ENCODE results near the gene KCNK5. TPM values are rescaled to one million over a fixed set of nuclear protein-coding genes. Genes with fewer than 3 reads are reported as not detected.

KCNK5 gene
- total RNA-seq, 2 donors from 2014 or later = 16.9 to 31.0 TPM

DNA sequence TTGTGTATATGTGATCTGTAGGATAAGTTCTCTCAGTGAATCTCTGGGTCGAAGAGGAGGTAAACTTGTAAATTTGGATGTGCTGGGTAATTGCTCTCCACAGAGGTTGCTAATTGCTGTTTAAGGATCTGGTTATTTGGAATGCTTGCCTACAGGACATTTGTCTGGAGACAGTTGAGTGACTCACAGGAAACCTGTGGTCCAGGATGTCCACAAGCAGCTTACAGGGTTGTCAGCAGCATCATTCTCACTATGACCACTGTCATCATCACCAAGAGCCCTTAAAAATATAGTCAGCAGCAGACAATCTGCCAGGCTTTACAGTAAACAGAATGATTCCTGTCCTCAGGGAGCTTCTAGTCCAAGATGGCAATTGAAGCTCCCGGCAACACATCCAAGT lies 31.2 kb upstream of the KCNK5 start:
- Histone ChIP-seq H3K9me3 (no peaks in the 10 kb centered on the region), H3K36me3 (replicated peaks in 1 of 2; ENCODE audit: insufficient read depth in 1 of 2, low read depth in 2 of 2) (no peaks in the 10 kb centered on the region), H3K27ac (no peak overlapping the region), H3K27me3 (no peaks in the 10 kb centered on the region), H3K4me3 (no peak overlapping the region), H3K4me1 (no peaks in the 10 kb centered on the region)
- ATAC-seq = no peak
- 80 to 86% methylated on average over 2 of the region's 2 CpGs for WGBS, 2 donors
- DNase-seq = no peak
- intact Hi-C loops (cut with DNase I) = no loop called here
- TF ChIP-seq POLR2A (IDR thresholded peaks at IDR 0.05) = no peak
- TF ChIP-seq CTCF (IDR thresholded peaks at IDR 0.05) = no peak

- H3K4me3 ChIP-seq = no peak overlapping the region
- TF ChIP-seq POLR2A (IDR thresholded peaks at IDR 0.05) (no peak), CTCF (IDR thresholded peaks at IDR 0.05) (no peak)
- H3K27me3 ChIP-seq = no peaks in the 10 kb centered on the region
- no peaks in the 10 kb centered on the region for H3K9me3 ChIP-seq
- H3K27ac ChIP-seq = no peak overlapping the region
- H3K4me1 ChIP-seq = no peaks in the 10 kb centered on the region
- H3K36me3 ChIP-seq (replicated peaks in 1 of 2; ENCODE audit: insufficient read depth in 1 of 2, low read depth in 2 of 2) = no peaks in the 10 kb centered on the region
- WGBS, 2 donors = 85 to 100% methylated on average over 2 of the region's 2 CpGs
- ATAC-seq = no peak
- no peak for DNase-seq
- intact Hi-C loops (cut with DNase I) = no loop called here
Observed at GRCh38 chr6:39256294-39256940, 27.1 kb upstream of the KCNK5 start.

DNA sequence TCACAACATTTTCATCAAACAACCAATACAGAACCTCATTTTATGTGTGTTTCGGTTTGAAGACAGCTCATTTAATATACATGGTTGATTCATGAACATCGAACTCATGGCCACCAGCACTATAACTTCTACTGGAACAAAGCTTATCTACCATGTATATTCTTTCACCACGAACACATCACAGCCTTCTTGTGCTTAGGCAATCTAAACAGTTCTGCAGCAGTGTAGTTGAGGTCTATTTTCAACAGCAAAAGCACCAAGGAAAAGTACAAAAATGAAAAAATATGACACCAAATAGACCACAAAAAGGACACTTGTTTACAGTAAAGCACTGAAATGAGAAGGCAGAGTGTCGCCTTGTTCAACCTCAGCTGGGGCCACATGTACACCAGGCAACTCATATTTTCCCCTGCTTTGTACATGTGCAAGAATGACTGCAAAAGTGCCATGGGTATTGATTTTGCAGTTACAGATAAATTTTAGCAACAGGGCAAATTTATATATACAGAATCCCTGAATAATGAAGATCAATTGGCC lies 25.8 kb upstream of the KCNK5 start:
- no peak for ATAC-seq
- intact Hi-C loops (cut with DNase I) = no loop called here

DNA sequence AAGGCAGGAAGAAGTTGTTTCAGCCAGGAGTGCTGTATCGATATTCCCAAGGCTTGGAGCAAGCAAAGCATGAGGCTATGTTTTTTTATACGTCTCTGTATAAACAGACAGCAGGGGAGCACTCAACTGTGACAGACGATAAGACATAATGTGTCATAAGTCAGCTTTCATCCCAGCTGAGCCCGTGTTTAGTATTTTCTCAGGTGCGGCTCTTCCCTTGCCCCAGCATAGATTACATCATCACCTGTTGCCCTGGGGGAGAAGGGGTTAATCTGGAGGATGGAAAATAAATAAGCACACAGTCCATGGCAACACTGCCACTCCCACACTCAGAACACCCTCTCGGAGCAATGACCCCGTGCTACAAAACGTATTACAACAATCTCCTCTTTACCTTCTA lies 22.1 kb upstream of the KCNK5 start:
- no peak overlapping the region for H3K4me3 ChIP-seq
- intact Hi-C loops (cut with DNase I) = no loop called here
- DNase-seq (peak in 1 of 4 donors; percentile 14), ATAC-seq (no peak)
- 18 to 21% methylated on average over 8 of the region's 8 CpGs for WGBS, 2 donors
- no peaks in the 10 kb centered on the region for H3K27me3 ChIP-seq
- H3K9me3 ChIP-seq = no peaks in the 10 kb centered on the region
- TF ChIP-seq CTCF (IDR thresholded peaks at IDR 0.05) (no peak), POLR2A (IDR thresholded peaks at IDR 0.05) (no peak)
- H3K4me1 ChIP-seq = no peaks in the 10 kb centered on the region
- no peaks in the 10 kb centered on the region for H3K36me3 ChIP-seq (replicated peaks in 1 of 2; ENCODE audit: insufficient read depth in 1 of 2, low read depth in 2 of 2)
- H3K27ac ChIP-seq = no peak overlapping the region

More for the DNA sequence above, 25.8 kb upstream of the KCNK5 start:
- H3K27me3 ChIP-seq = no peaks in the 10 kb centered on the region
- WGBS, 2 donors = 84 to 90% methylated on average over 4 of the region's 4 CpGs
- no peaks in the 10 kb centered on the region for H3K9me3 ChIP-seq
- H3K4me3 ChIP-seq = no peak overlapping the region
- H3K4me1 ChIP-seq = no peaks in the 10 kb centered on the region
- TF ChIP-seq CTCF (IDR thresholded peaks at IDR 0.05) = no peak
- TF ChIP-seq POLR2A (IDR thresholded peaks at IDR 0.05) = no peak
- no peaks in the 10 kb centered on the region for H3K36me3 ChIP-seq (replicated peaks in 1 of 2; ENCODE audit: insufficient read depth in 1 of 2, low read depth in 2 of 2)
- DNase-seq = no peak
- H3K27ac ChIP-seq = no peak overlapping the region

DNA sequence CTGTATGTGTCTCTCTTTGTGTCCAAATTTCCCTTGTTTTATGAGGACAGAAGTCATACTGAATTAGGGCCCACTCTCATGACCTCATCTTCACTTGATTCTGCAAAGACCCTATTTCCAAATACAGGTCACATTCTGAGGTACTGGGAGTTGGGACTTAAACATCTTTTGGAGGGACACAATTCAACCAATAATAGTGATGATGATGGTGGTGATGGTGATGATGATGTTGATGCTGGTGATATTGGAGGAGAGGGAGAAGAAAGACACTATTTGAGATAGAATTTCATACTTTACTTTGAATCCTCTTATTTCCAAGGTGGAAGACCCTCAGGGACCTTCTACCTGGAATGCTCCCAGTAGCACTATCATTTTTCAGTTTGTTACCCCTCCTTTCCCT lies 21.2 kb upstream of the KCNK5 start:
- H3K9me3 ChIP-seq = no peaks in the 10 kb centered on the region
- no peaks in the 10 kb centered on the region for H3K27me3 ChIP-seq
- H3K4me1 ChIP-seq = no peaks in the 10 kb centered on the region
- intact Hi-C loops (cut with DNase I) = no loop called here
- no peaks in the 10 kb centered on the region for H3K36me3 ChIP-seq (replicated peaks in 1 of 2; ENCODE audit: insufficient read depth in 1 of 2, low read depth in 2 of 2)
- DNase-seq (no peak), ATAC-seq (no peak)
- H3K27ac ChIP-seq = no peak overlapping the region
- TF ChIP-seq CTCF (IDR thresholded peaks at IDR 0.05) = no peak
- TF ChIP-seq POLR2A (IDR thresholded peaks at IDR 0.05) = no peak
- H3K4me3 ChIP-seq = no peak overlapping the region
